Uterus (tissue), 4 donors: ENCODE measurements around the gene CREB1. TPM values are rescaled to one million over a fixed set of nuclear protein-coding genes. Genes with fewer than 3 reads are reported as not detected.

Source experiments
- DNase-seq, 2 donors: peaks; one replicate each; pipeline ENCODE4 v3.0.0-alpha.2; 2019 to 2020
- H3K27ac ChIP-seq, 2 donors: fragments of 200-600 bp; sonication (generic); 1 replicate in 1 of 2; 2 replicates in 1 of 2; pipeline ENCODE4 v1.5.1; 2016 to 2018
- H3K27me3 ChIP-seq, 2 donors: fragments of 200-600 bp; sonication (generic); one replicate each; pipeline ENCODE4 v1.5.1; 2018 to 2019; ENCODE audit warnings: control low read depth in 1 of 2
- H3K36me3 ChIP-seq, 2 donors: fragments of 200-600 bp; sonication (generic); one replicate each; pipeline ENCODE4 v1.5.1; 2019; ENCODE audit warnings: control low read depth in 1 of 2
- H3K4me1 ChIP-seq, 2 donors: fragments of 200-600 bp; sonication (generic); one replicate each; pipeline ENCODE4 v1.5.1; 2018 to 2019; ENCODE audit warnings: control low read depth in 1 of 2
- H3K4me3 ChIP-seq, 2 donors: fragments of 200-600 bp; sonication (generic); 1 replicate in 1 of 2; 2 replicates in 1 of 2; pipeline ENCODE4 v1.5.1; 2018 to 2019; ENCODE audit warnings: mild to moderate bottlenecking in 1 of 2
- H3K9me3 ChIP-seq, 2 donors: fragments of 200-600 bp; sonication (generic); one replicate each; pipeline ENCODE4 v1.5.1; 2019; ENCODE audit warnings: control low read depth in 1 of 2
- CTCF ChIP-seq, 4 experiments: fragments of 200-600 bp in 2 of 4; fragments of 450-650 bp in 2 of 4; sonication (generic) in 2 of 4; IDR thresholded peaks; one replicate each; pipeline ENCODE4 v1.5.1; 2016 to 2019; ENCODE audit warnings: antibody characterized with exemption in 4 of 4, mild to moderate bottlenecking in 2 of 4, moderate library complexity in 1 of 4
- POLR2A ChIP-seq, 2 donors: fragments of 450-650 bp; IDR thresholded peaks; one replicate each; pipeline ENCODE4 v1.6.1; 2016; ENCODE audit warnings: antibody characterized with exemption in 2 of 2, mild to moderate bottlenecking in 1 of 2, moderate library complexity in 1 of 2
- intact Hi-C: fragments of 100-400 bp; cut with DNase I; formaldehyde crosslinking; loops from one replicate; pipeline ENCODE4 v1.15.1; 2023; ENCODE audit warnings: low total_unique reads
- total RNA-seq, 4 donors: library from RNA; depleted of rRNA in 3 of 4; stranded (reverse); fragments of >200 nt in 3 of 4; gene quantifications; one replicate each; pipeline versions ENCODE4 v1.1.0 to v1.2.4, GENCODE V29; 2014 to 2023
- donor health status: DM: yes; HTN: yes; CAD: no.

Gene CREB1
- total RNA-seq, 4 donors from 2014 or later = 36.5 to 96.5 (median 71.7) TPM

DNA sequence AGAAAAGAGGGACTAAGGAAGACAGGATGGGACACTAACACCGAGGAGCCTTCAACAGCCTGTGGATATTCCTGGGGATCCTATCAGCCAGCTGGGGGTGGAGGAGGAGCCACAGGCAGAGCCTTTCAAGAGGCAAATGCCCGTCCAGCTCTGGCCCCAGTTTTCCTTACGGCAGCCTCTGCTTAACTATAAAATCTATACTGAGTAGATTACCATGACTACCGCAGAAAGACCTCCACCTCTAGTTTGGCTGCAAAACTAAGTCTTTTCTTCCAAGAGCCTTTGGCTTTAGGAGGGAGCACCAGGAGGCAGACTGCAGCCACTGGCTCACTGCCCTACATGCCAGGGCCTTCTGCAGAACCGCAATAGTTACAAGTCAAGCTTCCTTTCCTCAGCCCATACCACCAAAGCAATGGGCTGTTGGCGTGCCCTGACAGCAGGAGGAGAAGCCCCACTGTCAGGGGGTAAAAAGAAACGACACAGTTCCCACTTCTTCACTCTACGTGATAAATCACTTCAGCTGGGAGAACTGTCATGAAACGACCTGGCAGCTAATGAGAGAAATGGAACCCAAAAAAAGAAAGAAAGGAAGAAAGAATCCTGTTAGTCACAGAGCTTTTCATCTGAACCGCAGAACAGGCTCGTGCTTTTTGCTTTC lies 25.1 kb upstream of the CREB1 start:
- DNase-seq = peak; percentile 19 to 21
- Histone ChIP-seq H3K4me3 (no peak overlapping the region), H3K9me3 (no peaks in the 10 kb centered on the region), H3K36me3 (no peaks in the 10 kb centered on the region), H3K27me3 (no peaks in the 10 kb centered on the region), H3K4me1 (no peaks in the 10 kb centered on the region), H3K27ac (peak overlapping the region; percentile 34 to 61)
- TF ChIP-seq CTCF (IDR thresholded peaks at IDR 0.05) (no peak), POLR2A (IDR thresholded peaks at IDR 0.05) (no peak)
- intact Hi-C loops = no loop called here

- intact Hi-C loops = no loop called here
- H3K36me3 ChIP-seq = no peaks in the 10 kb centered on the region
- H3K9me3 ChIP-seq = no peaks in the 10 kb centered on the region
- no peaks in the 10 kb centered on the region for H3K27me3 ChIP-seq
- H3K4me1 ChIP-seq = no peaks in the 10 kb centered on the region
- H3K27ac ChIP-seq = peak overlapping the region; percentile 34 to 61
- DNase-seq = no peak
- TF ChIP-seq CTCF (IDR thresholded peaks at IDR 0.05) = no peak
- no peak for TF ChIP-seq POLR2A (IDR thresholded peaks at IDR 0.05)
- H3K4me3 ChIP-seq = no peak overlapping the region
These were observed 24.6 kb upstream of the CREB1 start for GRCh38 chr2:207505171-207505570.

DNA sequence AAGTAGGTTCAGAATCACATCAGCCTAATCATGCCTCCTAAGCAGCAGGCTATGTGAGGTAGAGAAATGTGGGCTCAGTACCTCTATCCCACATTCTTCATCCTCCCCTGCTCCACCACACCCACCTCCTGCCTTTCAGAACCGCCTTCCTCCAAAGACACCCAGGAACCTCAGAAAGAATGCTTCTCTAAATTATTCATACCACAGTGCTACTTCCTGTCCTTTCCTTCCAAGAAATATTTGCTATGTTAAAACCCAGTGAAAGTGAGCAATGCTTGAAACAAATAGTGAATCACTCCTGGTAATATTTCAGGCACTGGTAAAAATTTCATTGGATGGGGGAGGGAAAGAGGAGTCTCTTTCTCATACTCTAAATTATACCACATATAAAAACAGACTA lies 24.0 kb upstream of the CREB1 start:
- Histone ChIP-seq H3K4me1 (no peaks in the 10 kb centered on the region), H3K36me3 (no peaks in the 10 kb centered on the region), H3K27ac (peak overlapping the region; percentile 34 to 61), H3K4me3 (no peak overlapping the region), H3K27me3 (no peaks in the 10 kb centered on the region), H3K9me3 (no peaks in the 10 kb centered on the region)
- intact Hi-C loops = no loop called here
- no peak for DNase-seq
- TF ChIP-seq POLR2A (IDR thresholded peaks at IDR 0.05) = no peak
- TF ChIP-seq CTCF (IDR thresholded peaks at IDR 0.05) = no peak

GRCh38 chr2:207506426-207506825 lies 23.3 kb upstream of the CREB1 start:
- no peaks in the 10 kb centered on the region for H3K9me3 ChIP-seq
- H3K4me1 ChIP-seq = no peaks in the 10 kb centered on the region
- no peaks in the 10 kb centered on the region for H3K27me3 ChIP-seq
- no peak overlapping the region for H3K4me3 ChIP-seq
- no peak for DNase-seq
- no peaks in the 10 kb centered on the region for H3K36me3 ChIP-seq
- intact Hi-C loops = no loop called here
- TF ChIP-seq POLR2A (IDR thresholded peaks at IDR 0.05) = no peak
- TF ChIP-seq CTCF (IDR thresholded peaks at IDR 0.05) = no peak
- no peak overlapping the region for H3K27ac ChIP-seq

- H3K4me1 ChIP-seq = no peaks in the 10 kb centered on the region
- TF ChIP-seq CTCF (IDR thresholded peaks at IDR 0.05) (no peak), POLR2A (IDR thresholded peaks at IDR 0.05) (no peak)
- intact Hi-C loops = no loop called here
These were observed 19.6 kb upstream of the CREB1 start for GRCh38 chr2:207510148-207510547.

More at GRCh38 chr2:207510148-207510547, 19.6 kb upstream of the CREB1 start:
- no peaks in the 10 kb centered on the region for H3K27me3 ChIP-seq
- no peak for DNase-seq
- H3K36me3 ChIP-seq = no peaks in the 10 kb centered on the region
- no peak overlapping the region for H3K4me3 ChIP-seq
- H3K9me3 ChIP-seq = no peaks in the 10 kb centered on the region
- no peak overlapping the region for H3K27ac ChIP-seq
